ENCODE data around the gene SPINK6.

Gene SPINK6

GRCh38 chr5:148202531-148203203 is at the start of gene SPINK6:
SPINK6 (plus strand) TSS chr5:148203042; CDS start chr5:148203097, 55 bp downstream.
- DNase-seq = no peak

GRCh38 chr5:148156609-148157008 is 46.2 kb upstream of the SPINK6 start:
- DNase-seq = no peak

DNA sequence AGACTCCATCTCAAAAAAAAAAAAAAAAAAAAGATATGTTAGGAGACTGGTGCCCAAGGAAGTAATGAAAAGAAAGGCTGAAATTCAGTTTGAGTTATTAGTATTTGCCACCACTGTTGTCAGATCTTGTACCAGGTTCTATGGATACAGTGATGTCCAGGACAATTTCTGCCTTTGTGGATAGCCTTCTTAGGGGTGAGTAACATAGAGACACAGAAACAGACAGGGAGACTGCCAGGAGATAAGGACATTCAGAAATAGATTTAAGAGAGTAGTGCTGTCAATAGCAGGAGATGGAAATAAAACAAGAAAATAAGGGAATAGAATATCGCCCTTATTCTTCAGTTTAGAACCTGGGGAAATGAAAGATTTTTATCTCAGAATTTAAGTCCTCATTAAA is 40.8 kb upstream of the SPINK6 start:
- DNase-seq = no peak

- DNase-seq = no peak
Measured at GRCh38 chr5:148163345-148163744, 39.5 kb upstream of the SPINK6 start.

GRCh38 chr5:148166550-148167283 is 36.1 kb upstream of the SPINK6 start:
- no peak for DNase-seq

DNA sequence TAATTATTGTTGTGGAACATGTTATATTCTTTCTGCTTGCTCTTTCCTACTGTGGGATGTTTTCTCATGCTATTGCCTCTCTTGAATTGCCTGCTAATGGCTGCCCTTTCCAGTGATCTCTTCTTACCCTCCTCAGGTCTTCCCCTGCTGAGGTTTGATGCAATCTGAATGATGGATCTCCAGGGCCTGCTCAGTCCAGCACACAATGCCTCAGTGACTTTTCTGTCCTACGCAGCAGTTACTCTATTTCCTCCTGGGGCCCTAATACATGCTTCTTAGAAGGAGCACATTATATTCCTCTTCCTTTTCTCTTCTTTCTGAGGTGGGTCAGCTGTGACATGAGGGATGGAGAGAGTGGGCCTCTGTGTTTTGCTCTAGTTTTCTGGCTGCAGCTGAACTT is 34.6 kb upstream of the SPINK6 start, which contains the start of gene SPINK14:
Gene SPINK14 (plus strand): TSS at position 301 of the 400 bp plus-strand sequence. CDS start 1,187 bp downstream, outside the sequence.
- DNase-seq = no peak

DNA sequence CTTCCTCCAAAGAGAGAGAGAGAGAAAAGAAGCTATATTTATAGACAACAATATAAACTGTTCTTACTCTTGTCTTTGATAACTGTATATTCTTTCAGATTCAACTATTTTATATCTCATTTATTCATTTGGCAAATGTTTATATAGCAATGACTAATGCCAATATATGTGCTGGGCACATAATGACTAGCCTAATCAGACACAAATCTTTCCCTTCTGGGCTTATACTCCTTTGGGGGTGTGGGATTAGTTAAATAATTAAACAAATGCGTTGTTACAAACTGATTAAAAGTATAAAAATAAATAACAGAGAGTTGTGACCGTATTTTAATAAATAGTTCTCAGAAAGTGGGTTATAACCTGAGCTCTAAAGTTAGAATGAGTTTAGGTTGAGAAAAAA is 30.5 kb upstream of the SPINK6 start:
- DNase-seq = no peak

DNA sequence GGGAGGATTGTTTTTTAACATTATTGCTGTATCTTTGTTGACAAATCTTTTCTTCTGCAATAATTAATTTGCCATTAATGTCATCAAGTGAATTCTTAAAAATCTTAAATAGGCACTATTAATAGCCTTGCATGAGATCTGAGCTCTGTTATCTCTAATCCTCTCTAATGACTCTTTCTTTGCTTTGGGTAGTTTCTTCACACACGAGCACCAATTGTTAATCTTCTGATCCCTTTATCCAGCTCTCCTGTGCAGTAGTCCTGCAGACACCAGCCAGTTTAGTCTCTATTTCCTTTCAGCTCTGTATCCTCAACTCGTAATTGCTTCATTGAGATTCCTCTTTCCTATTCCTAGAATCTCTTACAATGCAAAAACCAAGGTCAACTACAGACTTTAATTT is 26.4 kb upstream of the SPINK6 start:
- no peak for DNase-seq

DNA sequence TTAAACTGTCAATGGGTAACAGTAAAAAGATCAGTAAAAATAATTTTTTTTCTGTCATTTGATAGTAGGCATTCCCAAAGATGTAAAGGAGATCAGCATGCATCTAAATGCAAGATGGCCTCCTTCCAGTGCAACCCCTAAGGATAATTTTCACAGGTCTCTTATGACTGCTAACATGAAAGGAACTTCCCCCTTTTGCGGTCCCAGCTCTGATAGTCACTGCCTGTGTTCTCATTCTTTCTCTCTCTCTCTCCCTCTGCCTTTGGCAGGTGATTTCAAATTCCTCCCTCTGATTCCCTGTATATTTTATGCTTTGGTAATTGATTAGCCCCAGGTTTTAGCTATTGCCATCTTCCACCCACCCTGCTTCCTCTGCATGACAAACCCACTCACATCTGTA is 25.6 kb upstream of the SPINK6 start:
- DNase-seq = no peak

DNA sequence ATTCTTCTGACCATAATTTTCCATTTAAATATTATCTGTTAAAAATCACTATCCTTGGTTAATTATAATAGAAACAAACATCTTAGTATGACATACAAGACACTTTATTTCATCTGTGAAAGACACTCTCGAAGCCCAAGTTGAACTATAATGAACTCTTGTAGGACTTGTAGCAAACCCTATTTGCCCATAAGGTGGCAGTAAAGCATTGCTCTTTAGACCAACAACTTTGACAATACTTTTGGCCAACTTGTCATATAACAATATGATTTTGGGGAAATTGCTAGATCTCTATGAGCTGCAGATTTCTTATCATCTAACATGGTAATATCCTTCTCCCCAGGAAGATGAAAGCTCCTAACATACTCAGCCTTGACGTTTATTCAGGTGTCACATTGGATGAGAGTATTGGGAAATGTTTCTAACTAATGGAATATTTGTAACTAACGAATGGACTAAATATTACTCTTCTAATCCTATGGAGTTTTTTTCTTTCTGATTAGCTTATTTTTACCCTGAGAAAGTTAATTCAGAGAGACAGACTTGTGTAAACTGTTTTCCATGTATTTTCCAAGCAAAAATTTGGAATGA is 23.5 kb upstream of the SPINK6 start:
- peak; percentile 50 for DNase-seq

DNA sequence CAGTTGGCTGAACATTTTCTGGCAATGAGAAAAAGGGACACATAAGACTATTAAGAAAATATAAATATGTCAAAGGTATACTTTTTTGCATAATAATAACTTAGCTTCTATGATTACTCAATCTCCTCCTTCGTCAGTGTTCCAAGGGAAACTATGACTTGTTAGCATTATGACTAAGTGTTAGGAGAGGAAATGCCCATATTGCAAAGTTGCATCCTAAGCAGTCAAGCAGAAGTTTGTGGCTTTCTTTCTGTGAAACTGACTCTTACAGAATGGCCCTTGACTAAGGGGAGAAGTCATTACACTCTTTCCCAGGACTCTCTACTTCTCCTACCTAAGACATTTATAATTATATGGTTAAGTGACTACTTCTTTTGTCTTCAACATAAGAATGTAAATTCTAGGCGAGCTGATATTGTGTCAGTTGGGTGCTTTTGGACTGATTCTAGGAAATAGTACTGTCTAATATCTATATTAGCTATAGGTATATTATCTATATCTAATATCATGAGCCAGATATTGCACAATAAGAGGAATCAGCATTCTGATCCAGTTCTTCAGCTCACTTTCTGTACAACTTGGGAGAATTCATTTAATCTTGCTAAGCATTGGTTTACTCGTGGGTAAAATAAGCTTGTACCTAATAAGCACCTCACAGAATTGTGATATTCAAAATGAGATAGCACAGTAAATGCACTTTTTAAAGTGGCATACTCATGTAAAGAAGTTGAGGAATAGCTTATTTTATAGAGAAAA is 16.4 kb upstream of the SPINK6 start:
- peak; percentile 6 for DNase-seq

GRCh38 chr5:148191010-148191409 is 11.8 kb upstream of the SPINK6 start:
- no peak for DNase-seq

DNA sequence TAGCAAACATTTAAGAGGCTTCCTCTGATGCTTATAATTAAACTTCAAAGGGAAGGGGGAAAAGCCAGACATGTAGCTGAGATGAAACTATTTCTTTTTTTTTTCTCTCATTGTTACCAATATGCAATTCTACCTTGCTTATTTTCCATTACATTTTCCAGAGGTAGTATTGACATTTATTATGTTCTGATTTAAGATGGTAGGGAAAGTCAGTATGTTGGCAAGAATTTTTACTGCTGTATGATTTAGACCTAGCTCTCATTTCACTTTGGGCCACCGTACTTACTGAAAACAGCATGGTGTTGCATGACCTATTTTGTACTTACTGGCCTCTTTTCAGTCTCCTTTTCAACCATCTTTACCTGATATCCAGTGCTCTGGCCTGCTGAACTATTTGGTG is 9.6 kb upstream of the SPINK6 start:
- DNase-seq = no peak

- no peak for DNase-seq
Measured at GRCh38 chr5:148201151-148201550, 1.7 kb upstream of the SPINK6 start.

DNA sequence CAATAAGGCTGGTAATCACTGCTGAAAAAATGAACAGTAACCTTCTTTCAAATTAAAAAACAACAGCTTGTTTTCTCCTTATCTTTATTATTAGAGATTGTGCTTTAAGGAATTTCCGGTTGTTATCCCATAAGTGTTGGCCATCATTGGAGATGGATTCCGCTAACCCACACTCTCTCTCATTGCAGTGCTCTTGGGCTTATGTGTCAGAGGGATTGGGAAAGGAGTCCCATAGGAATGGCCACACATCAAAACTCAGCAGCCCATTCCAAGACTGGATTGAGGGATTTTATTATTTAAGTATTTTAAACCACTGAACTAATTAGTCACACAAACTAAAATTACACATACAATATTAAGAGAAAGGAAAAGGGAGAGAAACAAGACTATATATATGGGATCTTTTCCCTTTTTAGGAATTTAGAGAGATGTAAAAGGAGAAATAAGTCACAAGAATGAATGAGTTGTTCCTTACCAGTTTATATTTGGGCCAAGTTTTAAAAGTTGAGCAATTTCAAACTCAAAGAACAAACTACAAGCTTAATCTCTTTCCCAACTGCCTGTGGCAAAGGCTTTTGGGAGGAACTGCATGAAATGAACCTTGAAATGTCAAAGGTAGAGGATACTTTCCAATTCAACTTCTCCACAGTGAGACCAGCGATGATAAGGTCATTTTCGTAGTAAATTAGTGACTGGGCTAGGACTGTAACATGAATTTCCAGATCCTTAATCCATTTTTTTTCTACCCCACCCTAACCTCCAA is 2.4 kb downstream of the SPINK6 start:
- no peak for DNase-seq

- no peak for DNase-seq
Measured at GRCh38 chr5:148205865-148206264, 3.0 kb downstream of the SPINK6 start.

DNA sequence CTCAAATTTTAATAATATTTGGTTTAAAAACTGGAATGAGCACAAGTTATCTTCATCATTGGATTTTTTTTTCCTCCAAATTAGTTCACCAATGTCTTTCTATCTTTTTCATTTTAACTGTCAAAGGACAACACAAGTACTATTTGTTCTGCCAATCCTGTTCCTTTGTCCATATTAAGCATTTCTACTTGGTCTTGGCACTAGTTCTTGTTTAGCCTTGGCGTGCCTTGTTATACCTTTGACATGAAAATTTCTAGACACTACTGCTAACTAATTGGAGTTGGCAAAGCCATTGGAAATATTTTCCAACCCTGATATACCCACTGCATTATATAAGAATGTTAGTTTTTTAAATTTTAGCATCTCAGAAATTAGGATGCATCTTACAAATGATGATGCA is 3.8 kb downstream of the SPINK6 start:
- no peak for DNase-seq

DNA sequence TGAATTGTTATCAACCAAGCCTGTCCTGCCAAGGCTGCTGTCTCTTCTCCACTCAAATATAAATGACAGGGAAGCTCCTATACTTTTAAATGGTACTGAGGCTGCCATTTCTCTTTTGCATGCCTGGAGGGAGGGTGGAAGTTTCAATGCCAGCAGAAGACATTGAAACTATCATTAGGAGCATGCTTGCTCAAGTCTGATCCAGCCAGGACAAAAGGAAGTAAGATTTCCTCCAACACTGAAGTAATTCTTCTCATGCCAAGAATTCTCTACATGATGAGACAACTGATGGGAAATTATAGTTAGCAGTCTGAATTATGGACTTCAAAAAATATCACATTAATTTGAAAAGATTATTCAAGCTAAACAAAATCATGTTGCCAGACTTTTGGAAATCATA is 5.4 kb downstream of the SPINK6 start:
- DNase-seq = no peak

DNA sequence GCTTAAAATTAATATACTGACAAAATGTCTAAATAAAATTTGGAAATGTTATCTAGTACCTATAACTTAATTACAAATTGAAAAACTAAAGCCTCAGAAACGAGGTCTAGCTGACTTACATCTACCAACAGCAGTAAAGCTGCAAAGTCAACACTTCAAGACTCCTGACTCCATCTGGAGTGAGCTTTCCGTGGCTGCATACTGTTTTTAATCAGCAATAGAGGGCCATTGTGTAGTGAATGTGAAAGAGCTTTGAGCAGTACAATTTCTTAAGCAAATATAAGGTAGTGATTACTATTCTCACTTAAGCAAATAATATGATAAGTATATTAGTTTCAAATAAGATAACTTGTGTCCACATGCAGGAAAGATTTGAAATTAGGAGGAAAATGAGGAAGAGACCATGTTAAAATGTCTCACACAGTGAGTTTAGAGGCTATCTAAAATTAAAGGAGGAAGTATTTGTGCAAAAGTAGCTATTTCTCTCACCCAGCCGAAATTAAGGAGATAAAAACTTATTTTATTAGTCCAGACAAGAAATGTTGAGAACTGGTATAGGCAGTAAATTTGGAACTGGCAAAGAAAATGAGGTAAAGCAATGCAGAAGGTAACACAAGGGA is 6.4 kb downstream of the SPINK6 start:
- DNase-seq = no peak

DNA sequence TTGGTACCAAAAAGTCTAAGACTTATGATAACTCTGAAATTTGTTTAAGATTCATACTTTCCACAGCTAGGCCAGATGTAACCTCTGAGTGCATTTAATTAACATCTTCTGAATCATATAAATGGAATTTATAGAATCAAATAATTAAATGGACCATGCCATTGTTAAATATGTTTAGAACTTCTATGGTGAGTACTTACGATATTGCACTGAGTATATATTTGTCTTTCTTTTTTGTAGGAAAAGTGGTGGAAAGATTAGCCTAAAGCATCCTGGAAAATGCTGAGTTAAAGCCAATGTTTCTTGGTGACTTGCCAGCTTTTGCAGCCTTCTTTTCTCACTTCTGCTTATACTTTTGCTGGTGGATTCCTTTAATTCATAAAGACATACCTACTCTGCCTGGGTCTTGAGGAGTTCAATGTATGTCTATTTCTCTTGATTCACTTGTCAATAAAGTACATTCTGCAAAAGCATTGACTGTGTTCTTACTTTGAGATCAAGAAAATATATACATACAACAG is 11.9 kb downstream of the SPINK6 start:
- no peak for DNase-seq

DNA sequence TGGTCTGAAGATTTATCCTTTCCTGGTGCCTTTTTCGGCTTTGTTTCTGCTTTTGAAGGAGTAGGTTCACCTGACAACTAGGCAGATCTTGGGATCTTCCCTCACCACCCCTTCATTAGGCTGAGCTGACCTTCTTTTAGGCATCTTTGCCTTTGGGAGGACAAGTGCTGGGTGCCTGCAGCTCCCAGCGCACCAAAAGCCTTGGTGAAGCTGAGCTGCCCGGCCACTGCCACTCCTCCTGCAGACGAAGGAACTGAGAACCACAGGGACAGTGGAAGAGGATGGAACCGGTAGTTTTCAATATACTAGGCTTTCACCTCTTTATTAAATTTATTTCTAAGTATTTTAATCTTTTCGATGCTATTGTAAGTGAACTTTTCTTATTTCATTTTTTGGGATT is 18.7 kb downstream of the SPINK6 start:
- no peak for DNase-seq

Data from CD4-positive, alpha-beta T cell treated with Interleukin-12 subunit alpha and Interleukin-12 subunit beta, for 1 hour (primary cell).